Immature natural killer cell (primary cell): Measurements from ENCODE around the gene DDX1. TPM values are rescaled to one million over a fixed set of nuclear protein-coding genes. Genes with fewer than 3 reads are reported as not detected.

ENCODE experiments used
- DNase-seq, 3 donors: peaks; one replicate each; pipeline ENCODE4 v3.0.0; 2022; ENCODE audit warnings: mixed read lengths in 1 of 3
- H3K27ac Mint-ChIP-seq, 6 donors: one replicate each; pipeline ENCODE4 v1.8.0; 2020; ENCODE audit warnings: mixed read lengths in 6 of 6, mild to moderate bottlenecking in 5 of 6, inconsistent platforms in 4 of 6, moderate library complexity in 3 of 6
- H3K27me3 Mint-ChIP-seq, 3 donors: one replicate each; pipeline ENCODE4 v1.8.0; 2020 to 2021; ENCODE audit warnings: low read depth in 3 of 3, mild to moderate bottlenecking in 3 of 3, mixed read lengths in 3 of 3, moderate library complexity in 3 of 3, inconsistent platforms in 1 of 3
- H3K36me3 Mint-ChIP-seq, 3 donors: one replicate each; pipeline ENCODE4 v1.8.0; 2020; ENCODE audit warnings: mixed read lengths in 3 of 3, inconsistent platforms in 2 of 3, mild to moderate bottlenecking in 2 of 3
- H3K4me1 Mint-ChIP-seq, 2 donors: one replicate each; pipeline ENCODE4 v1.8.0; 2020; ENCODE audit warnings: inconsistent platforms in 2 of 2, mild to moderate bottlenecking in 2 of 2, mixed read lengths in 2 of 2, moderate library complexity in 1 of 2
- H3K4me3 Mint-ChIP-seq, 5 donors: one replicate each; pipeline ENCODE4 v1.8.0; 2020; ENCODE audit warnings: mild to moderate bottlenecking in 5 of 5, mixed read lengths in 5 of 5, inconsistent platforms in 3 of 5, moderate library complexity in 3 of 5
- H3K9me3 Mint-ChIP-seq, 6 donors: one replicate each; pipeline ENCODE4 v1.8.0; 2020; ENCODE audit warnings: mild to moderate bottlenecking in 6 of 6, mixed read lengths in 6 of 6, inconsistent platforms in 4 of 6, moderate library complexity in 3 of 6
- polyA plus RNA-seq, 3 donors: library from polyadenylated mRNA; unstranded; fragments of 300-500 nt; fragmentation: Illumina TruSeq; gene quantifications; one replicate each; pipeline ENCODE4 v1.2.3, GENCODE V29; 2021

The DDX1 gene
- polyA plus RNA-seq, 3 donors from 2014 or later: 34.1 to 51.9 (median 47.9) TPM

DNA sequence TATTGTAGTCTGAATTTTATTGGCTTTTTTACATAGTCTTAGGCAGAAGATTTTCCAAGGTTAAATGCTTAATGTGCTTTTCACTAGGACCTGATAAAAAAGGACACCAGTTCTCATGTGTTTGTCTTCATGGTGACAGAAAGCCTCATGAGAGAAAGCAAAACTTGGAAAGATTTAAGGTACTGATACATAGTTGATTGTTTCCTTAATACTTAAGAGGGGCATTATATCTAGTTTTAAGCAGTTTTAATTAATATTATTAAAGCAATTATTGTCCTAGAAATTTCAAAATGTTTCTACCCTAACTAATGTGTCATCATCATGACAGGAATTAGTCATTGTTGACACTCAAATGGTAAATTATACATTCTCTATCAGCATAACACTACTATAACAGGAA is 35.3 kb downstream of the DDX1 start:
- H3K4me3 Mint-ChIP-seq: no peak overlapping the region
- no peaks in the 10 kb centered on the region for H3K27me3 Mint-ChIP-seq
- H3K36me3 Mint-ChIP-seq: peaks cover 33 to 83% (median 45%) of the 10 kb centered on the region in 3 donors
- no peaks in the 10 kb centered on the region for H3K9me3 Mint-ChIP-seq
- peak overlapping the region in 1 of 6 donors; percentile 45 for H3K27ac Mint-ChIP-seq
- no peak for DNase-seq
- H3K4me1 Mint-ChIP-seq: peaks cover 0 to 6% of the 10 kb centered on the region in 2 donors

DNA sequence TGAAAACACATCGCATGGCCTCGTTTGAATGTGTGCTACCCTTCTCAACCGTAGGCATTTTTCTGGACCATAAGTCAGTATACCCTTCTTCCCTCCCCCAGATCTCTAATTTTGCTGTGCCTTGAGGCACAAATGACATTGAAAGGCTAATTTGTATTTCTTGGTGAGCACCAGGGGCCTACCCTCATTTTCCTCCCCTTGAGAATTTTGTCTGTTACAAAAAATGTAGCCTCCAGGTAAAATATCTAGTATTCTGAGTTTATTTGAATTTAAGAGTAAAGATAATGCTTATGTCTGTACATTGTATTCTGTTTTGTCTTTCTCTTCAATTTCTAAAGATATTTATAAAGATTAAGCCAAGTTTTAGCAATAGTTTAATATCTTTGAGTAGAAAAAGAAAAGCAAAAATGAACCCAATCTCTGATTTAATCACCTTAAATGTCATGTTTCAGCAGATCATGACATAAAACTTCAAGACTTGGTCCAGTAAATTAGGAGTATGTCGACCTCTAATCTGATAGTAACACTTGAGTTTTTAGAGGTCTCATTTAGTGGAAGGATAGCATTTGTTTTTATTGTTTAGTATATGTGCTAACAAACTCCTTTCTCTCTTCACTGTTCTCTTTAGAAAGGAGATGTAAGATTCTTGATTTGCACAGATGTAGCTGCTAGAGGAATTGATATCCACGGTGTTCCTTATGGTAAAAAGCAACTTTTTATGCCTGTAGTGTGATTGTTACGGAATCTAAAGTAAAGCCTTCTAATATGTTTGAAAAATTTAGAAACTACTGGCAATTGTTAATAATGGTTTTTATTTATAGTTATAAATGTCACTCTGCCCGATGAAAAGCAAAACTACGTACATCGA is 36.4 kb downstream of the DDX1 start:
- H3K36me3 Mint-ChIP-seq: peaks cover 38 to 86% (median 56%) of the 10 kb centered on the region in 3 donors
- H3K9me3 Mint-ChIP-seq: no peaks in the 10 kb centered on the region
- no peak for DNase-seq
- peaks cover 0 to 2% (median 0%) of the 10 kb centered on the region in 3 donors for H3K27me3 Mint-ChIP-seq
- H3K27ac Mint-ChIP-seq: no peak overlapping the region
- H3K4me1 Mint-ChIP-seq: peaks cover 0 to 6% of the 10 kb centered on the region in 2 donors
- H3K4me3 Mint-ChIP-seq: no peak overlapping the region

DNA sequence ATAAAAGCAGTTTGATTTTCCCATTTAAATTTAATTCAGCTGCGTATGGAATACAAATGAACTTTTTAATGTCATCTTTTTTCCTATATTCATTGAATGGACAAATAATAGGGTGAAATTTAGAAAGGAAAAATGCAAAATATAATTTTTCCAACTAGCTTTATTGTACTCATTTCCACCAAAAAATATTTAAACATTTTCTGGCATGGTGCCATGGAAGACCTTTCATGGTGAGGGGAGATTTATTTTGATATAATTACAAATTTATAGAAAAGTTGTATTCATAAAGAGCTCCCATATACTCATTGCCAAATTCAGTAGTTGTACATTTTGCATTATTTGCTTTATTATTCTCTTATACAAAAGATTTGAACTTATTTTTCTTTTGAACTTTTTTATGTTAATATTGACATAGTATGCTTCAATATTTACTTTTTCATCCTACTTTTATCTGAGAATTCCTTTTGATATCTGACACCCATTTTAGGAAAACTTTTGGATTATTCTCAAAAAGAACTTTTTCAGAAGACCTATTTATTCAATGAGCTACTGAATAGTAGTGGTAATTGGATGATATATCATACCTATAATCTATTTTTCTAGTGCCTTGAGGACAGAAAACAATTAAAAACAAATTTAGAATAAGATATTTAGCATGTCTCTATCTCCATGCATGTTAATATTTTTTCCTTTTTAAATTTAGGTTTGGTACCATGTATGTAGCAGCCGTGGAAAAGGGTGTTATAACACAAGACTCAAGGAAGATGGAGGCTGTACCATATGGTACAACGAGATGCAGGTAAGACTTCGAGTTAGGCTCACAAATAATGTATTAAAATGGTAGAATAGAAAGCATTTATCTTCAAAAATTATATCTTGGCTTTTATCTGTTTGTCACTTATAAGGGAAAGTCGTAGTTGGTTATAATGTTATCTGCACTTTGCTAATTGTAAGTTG is 37.5 kb downstream of the DDX1 start:
- Mint-ChIP-seq H3K36me3 (peaks cover 33 to 83% (median 51%) of the 10 kb centered on the region in 3 donors), H3K27ac (no peak overlapping the region), H3K4me1 (peaks cover 0 to 6% of the 10 kb centered on the region in 2 donors), H3K27me3 (peaks cover 0 to 2% (median 0%) of the 10 kb centered on the region in 3 donors), H3K4me3 (no peak overlapping the region), H3K9me3 (no peaks in the 10 kb centered on the region)
- DNase-seq: no peak

DNA sequence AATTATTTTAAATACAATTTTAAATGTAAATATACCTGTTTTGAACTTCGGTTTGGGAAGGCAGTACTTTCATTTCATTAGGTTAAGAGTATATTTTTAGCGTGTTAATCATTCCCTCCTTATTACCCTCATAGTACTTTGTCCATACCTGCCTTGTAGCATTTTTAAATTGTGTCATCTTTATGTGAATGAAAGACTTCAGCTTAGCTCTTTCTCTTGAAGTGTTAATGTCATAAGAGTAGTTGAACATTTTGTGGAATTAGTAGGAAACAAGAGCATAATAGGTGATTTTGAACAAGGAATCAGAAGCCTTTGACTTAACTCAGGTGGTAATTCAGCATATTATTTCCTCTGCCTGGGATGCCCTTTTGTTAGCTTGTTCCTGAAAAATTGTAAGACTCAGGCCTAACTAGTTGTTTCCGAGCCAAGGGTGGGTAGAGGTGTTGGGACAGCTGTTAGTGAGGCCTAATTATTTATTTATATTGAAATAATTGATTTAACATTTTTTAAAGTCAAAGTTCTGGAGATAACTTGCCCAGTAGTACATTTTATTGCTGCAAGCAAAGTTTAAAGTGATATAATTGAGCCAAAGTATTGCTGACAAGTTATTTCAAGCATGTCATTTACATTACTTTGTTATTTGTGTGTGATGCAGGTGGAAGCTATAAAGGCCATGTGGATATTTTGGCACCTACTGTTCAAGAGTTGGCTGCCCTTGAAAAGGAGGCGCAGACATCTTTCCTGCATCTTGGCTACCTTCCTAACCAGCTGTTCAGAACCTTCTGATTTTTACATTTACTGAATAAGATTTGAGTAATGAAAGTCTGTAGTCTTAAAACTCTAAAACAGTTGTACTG is 38.7 kb downstream of the DDX1 start:
- Mint-ChIP-seq H3K4me1 (peaks cover 0 to 6% of the 10 kb centered on the region in 2 donors), H3K9me3 (no peaks in the 10 kb centered on the region), H3K36me3 (peaks cover 31 to 84% (median 49%) of the 10 kb centered on the region in 3 donors), H3K27me3 (peaks cover 0 to 2% (median 0%) of the 10 kb centered on the region in 3 donors), H3K4me3 (no peak overlapping the region), H3K27ac (no peak overlapping the region)
- no peak for DNase-seq

DNA sequence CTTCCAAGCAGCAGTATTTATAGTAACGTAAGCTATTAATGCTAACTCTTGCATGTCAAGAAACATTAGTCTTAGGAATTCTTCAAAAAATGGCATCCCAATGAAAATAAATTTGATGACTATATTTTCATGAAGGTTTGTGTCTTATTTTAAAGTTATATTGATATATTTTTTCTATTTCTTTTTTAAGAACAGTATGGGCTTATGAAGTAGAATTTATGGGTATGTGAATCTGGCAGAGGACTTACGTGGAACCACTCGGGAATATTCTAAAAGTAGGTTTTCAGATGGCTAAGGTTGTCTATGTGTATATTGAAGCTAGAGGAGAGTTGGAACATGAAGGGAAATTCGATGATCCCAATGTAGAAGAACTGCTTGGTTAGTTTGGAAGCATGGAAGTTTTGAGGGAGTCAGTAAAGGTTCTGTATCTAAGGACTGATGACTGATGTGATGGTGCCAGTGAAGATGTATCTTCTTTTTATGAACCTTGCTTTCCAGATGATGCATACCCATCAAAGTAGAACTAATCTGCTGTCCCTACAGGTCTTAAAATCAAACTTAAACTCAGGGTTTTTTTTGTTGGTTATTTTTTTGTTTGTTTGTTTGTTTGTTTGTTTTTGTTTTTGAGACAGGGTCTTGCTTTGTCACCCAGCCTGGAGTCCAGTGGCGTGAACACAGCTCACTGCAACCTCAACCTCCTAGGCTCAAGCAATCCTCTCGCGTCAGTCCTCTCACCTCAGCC is 39.5 kb downstream of the DDX1 start:
- Mint-ChIP-seq H3K4me1 (peaks cover 0 to 6% of the 10 kb centered on the region in 2 donors), H3K9me3 (no peaks in the 10 kb centered on the region), H3K36me3 (peaks cover 31 to 76% (median 42%) of the 10 kb centered on the region in 3 donors), H3K27me3 (peaks cover 0 to 2% (median 0%) of the 10 kb centered on the region in 3 donors), H3K4me3 (no peak overlapping the region), H3K27ac (peak overlapping the region in 1 of 6 donors; percentile 36)
- DNase-seq: no peak

DNA sequence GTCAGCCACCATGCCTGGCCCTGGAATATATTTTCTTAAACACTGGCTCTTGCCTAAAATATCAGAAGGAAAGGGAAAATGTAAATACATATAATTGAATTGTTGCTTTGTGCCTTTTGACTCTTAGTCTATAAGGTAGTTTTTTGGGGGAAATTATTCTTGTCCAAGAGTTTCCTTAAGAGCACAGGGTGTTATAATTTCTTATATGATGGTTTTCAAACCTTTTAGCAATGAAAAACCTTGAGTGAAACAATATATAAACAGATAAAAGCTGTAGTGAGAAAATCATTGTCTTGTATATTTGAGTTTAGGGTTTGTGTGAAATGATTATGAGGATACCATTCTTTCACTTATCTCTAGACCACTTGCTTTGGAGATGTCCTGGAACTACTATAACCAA is 40.2 kb downstream of the DDX1 start:
- no peak overlapping the region for H3K27ac Mint-ChIP-seq
- peaks cover 0 to 2% of the 10 kb centered on the region in 2 donors for H3K4me1 Mint-ChIP-seq
- no peak overlapping the region for H3K4me3 Mint-ChIP-seq
- H3K27me3 Mint-ChIP-seq: peaks cover 0 to 2% (median 0%) of the 10 kb centered on the region in 3 donors
- H3K36me3 Mint-ChIP-seq: peaks cover 27 to 71% (median 42%) of the 10 kb centered on the region in 3 donors
- DNase-seq: no peak
- H3K9me3 Mint-ChIP-seq: no peaks in the 10 kb centered on the region

DNA sequence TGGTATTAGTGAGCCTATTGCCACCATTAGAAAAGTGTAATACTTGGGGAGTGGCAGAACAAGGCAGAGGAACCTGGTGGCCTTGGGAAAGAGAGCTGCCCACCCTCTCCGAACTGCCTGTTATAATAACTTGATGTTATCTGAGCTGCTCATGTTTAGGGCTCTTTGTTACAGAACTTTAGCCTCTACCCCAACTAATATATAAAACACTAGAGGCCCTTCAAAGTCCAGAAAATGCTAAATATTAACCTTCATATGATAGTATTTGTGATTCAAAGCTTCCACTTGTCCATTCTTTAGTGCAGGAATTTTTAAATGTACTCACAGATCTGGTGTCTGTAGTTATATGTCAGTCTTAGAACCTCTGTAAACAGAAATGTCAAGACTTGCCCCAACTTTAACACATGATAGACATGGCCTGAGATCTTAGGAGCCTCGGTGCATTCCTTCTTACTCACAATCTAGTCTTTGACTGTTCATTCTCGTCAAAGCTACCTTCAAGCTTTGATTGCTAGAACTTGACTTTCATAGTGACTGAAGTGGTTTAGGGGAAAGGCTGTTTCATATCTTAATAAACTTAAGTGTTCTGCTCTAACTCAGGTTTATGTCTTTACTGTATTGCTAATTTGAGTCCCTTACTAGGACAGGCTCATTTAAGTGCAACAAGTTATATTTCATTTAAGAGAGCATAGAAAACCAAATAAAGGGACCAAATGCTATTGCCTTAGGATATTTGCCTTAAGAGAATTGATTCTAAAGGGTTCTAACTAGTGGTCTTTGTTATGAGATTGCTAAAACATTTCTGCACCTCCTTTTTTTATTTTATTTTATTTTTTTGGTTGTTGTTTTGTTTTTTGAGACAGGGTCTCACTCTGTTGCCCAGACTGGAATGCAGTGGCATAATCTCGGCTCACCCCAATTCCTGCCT is 41.6 kb downstream of the DDX1 start:
- Mint-ChIP-seq H3K4me1 (peaks cover 0 to 10% of the 10 kb centered on the region in 2 donors), H3K27me3 (peaks cover 0 to 2% (median 0%) of the 10 kb centered on the region in 3 donors), H3K27ac (no peak overlapping the region), H3K9me3 (no peaks in the 10 kb centered on the region), H3K36me3 (peaks cover 26 to 60% (median 42%) of the 10 kb centered on the region in 3 donors), H3K4me3 (no peak overlapping the region)
- DNase-seq: no peak

DNA sequence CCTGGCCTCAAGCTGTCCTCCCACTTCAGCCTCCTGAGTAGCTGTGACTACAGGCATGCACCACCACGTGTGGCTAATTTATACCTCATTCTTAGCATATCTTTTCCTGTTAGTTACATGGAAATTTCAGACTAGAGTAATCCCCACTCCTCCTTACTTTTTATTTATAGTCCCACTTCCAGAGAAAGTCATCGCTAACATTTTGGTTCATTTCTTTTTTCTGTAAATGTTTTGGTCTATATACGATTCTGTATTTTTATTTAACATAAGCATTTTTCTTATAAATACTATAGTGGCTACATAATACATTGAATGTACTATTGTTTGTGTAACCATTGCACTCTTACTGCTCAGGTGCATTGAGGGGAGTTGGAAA is 42.3 kb downstream of the DDX1 start:
- peaks cover 0 to 2% (median 0%) of the 10 kb centered on the region in 3 donors for H3K27me3 Mint-ChIP-seq
- DNase-seq: no peak
- no peaks in the 10 kb centered on the region for H3K9me3 Mint-ChIP-seq
- no peak overlapping the region for H3K27ac Mint-ChIP-seq
- H3K4me1 Mint-ChIP-seq: peaks cover 0 to 10% of the 10 kb centered on the region in 2 donors
- H3K4me3 Mint-ChIP-seq: peak overlapping the region in 1 of 5 donors; percentile 23
- H3K36me3 Mint-ChIP-seq: peaks cover 26 to 57% (median 42%) of the 10 kb centered on the region in 3 donors

DNA sequence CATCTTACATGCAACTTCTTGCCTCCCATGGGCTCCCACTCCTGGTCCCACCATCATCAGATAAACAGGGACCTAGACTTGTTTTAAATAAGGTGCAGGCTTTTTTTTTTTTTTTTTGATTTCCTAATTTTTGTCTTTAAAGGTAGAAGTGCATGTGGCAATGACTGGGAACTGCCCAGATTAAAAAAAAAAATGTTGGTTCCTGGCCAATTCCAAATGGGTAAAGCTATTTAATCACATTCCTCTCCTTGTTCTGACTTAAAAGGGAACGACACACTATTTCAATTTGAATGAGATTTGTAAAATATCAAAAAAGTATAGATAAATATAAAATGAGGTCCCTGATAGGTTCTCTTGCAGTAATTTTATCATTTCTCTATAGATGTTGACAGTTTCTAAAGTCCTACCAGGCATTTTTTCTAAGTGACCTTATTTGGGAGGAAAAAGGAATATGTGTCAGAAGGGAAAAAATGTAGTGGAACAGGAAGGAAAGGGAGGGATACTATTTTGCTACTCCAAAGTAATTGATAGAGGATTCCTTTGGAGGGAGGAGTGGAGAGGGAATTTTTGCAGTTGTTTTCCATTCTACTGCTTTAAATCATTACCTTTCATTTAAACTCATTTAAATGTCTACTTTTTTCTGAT is 43.3 kb downstream of the DDX1 start:
- H3K9me3 Mint-ChIP-seq: no peaks in the 10 kb centered on the region
- H3K36me3 Mint-ChIP-seq: peaks cover 26 to 51% (median 34%) of the 10 kb centered on the region in 3 donors
- peaks cover 0 to 2% (median 0%) of the 10 kb centered on the region in 3 donors for H3K27me3 Mint-ChIP-seq
- H3K27ac Mint-ChIP-seq: no peak overlapping the region
- H3K4me1 Mint-ChIP-seq: peaks cover 0 to 10% of the 10 kb centered on the region in 2 donors
- no peak overlapping the region for H3K4me3 Mint-ChIP-seq
- DNase-seq: no peak

DNA sequence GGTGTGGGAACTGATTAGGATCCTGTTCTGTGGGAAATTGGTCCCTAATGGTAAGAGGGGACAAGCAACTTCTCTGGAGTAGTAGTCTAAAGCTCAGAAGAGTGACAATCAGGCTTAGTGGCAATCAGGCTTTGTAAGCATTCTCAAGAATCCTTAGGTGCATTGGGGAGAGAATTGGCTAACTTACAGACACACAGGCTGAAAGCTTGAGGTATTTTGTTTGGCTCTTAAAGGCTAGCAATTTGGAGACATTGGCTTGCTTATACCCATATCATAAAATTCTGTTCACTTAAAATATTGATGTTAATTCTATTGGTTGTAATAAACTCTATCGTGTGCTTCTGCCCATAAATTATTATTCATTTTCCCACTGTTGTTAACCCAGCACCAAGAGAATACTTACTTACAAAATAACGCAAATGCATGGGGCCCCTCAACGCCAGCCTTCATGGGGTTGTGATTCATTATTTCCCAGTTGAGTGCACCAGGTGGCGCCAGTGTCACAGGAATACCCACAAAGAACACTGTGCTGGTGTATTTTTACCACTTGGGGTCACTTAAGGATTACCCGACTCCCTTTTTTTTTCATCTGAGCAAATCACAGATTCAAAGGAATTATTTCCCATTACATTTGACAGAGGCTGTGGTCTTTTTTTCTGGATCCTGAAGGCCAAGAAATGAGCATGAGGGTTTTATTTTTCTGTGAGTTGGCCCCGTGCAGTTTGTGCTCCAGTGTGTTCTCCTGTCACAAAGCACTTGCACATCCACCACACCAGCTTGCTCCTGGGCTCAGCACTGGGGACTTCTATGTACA is 45.5 kb downstream of the DDX1 start:
- Mint-ChIP-seq H3K27me3 (peaks cover 0 to 2% (median 0%) of the 10 kb centered on the region in 3 donors), H3K36me3 (peaks cover 27 to 40% (median 39%) of the 10 kb centered on the region in 3 donors), H3K9me3 (peaks cover 0 to 5% (median 0%) of the 10 kb centered on the region in 6 donors), H3K27ac (no peak overlapping the region), H3K4me1 (peaks cover 0 to 10% of the 10 kb centered on the region in 2 donors), H3K4me3 (no peak overlapping the region)
- peak; percentile 13 to 33 (median 22) for DNase-seq

DNA sequence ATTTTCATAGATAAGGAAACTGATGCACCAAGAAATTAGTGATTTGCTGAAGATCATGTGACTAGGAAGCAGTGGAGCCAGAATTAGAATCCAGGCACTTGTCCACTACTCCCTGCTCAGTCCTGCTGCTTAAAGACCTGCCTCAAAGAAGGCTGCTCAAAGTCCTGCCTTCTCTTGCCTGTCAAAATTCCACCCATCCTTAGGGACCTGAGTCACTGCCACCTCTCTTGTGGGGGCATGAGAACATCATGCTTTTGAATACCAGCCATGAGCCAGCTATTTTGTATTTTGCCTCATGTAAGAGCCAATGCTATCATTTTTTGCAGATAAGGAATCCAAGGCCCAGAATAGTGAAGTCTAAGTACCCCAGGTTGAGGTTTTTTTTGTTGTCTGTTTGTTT is 47.1 kb downstream of the DDX1 start:
- Mint-ChIP-seq H3K9me3 (peaks cover 0 to 5% (median 0%) of the 10 kb centered on the region in 6 donors), H3K36me3 (peaks cover 16 to 27% (median 27%) of the 10 kb centered on the region in 3 donors), H3K4me3 (no peak overlapping the region), H3K4me1 (peaks cover 0 to 10% of the 10 kb centered on the region in 2 donors), H3K27me3 (no peaks in the 10 kb centered on the region), H3K27ac (no peak overlapping the region)
- DNase-seq: no peak
